GM18502 (cell line): ENCODE measurements around the gene NME2.
"Not testable (repeated sequence)": the region's sequence is repeated elsewhere in the genome, so short reads cannot be mapped to it uniquely, and the experiment has no call there.

Experiments used
- ATAC-seq: cut with Tn5 transposase; IDR thresholded peaks from one replicate; pipeline ENCODE4 v1.9.1; 2021; ENCODE audit warnings: mild to moderate bottlenecking; ENCODE audit not compliant: unreplicated experiment, poor library complexity

The NME2 gene

DNA sequence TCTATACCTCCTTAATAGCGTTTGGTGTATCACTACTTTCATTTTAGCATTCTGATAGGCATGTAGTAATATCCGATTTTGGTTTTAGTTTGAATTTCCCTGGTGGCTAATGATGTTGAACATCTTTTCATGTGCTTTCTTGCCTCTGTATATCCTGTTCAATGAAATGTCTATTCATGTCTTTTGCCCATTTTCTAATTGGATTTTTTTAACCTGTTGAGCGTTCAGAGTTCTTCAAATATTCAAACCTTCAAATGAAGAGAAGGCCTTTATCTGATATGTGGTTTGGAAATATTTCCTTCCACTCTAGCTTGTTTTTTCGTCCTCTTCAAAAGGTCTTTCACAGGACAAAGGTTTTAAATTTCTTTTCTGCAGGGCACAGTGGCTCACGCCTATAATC lies 15.3 kb upstream of the NME2 start:
- no peak for ATAC-seq

DNA sequence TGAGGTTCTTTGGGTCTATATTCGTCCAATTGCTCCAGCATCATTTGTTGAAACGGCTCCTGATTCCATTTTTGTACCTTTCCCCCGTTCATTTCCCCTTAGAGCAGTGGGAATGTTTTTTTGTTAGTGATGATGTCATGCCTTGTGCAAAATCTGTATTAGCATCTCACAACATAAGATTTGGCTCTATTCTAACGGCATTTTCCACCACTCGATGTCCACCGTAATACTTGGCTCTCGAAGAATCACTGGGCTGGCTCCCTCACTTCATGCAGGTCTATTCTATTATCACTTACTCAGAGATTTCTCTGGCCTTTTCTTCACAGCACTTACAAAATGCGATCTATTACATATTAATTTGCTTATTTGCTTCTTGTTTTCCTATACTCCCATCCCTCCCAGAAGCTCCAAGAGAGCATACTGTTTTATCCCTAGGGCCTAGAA lies 13.4 kb upstream of the NME2 start:
- no peak for ATAC-seq

DNA sequence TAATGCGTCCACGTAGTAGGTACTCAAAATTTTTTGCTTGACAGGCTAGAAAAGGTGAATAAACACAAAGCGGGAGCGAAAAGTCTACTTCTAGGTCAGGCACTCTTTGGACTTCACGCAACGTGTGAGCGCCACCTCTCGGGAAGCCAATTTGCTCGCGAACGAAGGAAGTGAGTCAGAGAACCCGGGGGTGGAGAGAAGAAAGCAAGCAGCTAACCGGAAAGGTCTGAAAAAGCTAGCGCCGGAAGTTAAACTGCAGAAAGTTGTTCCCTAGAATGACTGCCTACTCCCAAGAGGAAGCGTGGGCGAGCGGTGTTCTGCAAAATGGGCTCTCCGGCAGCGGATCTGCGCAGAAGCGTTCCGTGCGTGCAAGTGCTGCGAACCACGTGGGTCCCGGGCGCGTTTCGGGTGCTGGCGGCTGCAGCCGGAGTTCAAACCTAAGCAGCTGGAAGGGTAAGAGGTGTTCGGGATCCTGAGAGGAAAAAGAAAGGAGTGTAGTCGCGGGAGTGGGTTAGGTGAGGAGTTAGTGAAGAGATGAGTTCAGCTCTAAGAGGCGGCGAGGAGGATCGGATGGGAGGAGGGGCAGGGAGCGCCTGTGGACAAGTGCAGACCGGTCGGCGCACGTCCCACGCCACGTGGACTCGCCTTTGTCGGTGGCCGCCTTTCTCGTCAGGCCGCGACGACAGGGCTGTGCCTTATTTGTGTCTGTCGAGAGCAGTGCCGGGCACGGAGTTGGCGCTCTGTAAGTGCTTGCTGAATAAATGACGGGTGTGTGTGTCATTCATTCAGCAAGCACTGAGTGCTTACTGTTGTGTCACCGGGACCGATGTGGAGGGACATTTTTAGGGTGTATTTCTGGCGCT lies 12.8 kb upstream of the NME2 start, which contains the start of gene NME1:
TSS of gene NME1 (plus strand) at position 350 of the 863 bp plus-strand sequence. CDS start 2,096 bp downstream, outside the sequence.
- peak; percentile 90 for ATAC-seq

- no peak for ATAC-seq
These were observed 12.0 kb upstream of the NME2 start for GRCh38 chr17:51154176-51154575.

DNA sequence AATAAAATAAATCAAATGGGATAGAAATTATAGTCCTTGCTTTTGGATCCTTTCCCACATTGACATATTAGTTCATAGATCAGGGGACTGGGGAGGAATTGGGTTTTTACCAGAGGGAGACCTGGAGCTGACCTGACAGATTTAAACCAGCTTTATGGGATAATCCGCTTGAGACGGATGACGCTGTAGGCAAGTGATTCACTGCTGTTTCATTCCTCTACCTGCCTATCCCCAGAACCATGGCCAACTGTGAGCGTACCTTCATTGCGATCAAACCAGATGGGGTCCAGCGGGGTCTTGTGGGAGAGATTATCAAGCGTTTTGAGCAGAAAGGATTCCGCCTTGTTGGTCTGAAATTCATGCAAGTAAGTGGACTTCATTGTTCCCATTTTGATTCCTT lies 10.8 kb upstream of the NME2 start:
- ATAC-seq: no peak

GRCh38 chr17:51159604-51160003 lies 6.6 kb upstream of the NME2 start:
- ATAC-seq: no peak

- no peak for ATAC-seq
These were observed 4.7 kb upstream of the NME2 start for GRCh38 chr17:51161541-51161940.

DNA sequence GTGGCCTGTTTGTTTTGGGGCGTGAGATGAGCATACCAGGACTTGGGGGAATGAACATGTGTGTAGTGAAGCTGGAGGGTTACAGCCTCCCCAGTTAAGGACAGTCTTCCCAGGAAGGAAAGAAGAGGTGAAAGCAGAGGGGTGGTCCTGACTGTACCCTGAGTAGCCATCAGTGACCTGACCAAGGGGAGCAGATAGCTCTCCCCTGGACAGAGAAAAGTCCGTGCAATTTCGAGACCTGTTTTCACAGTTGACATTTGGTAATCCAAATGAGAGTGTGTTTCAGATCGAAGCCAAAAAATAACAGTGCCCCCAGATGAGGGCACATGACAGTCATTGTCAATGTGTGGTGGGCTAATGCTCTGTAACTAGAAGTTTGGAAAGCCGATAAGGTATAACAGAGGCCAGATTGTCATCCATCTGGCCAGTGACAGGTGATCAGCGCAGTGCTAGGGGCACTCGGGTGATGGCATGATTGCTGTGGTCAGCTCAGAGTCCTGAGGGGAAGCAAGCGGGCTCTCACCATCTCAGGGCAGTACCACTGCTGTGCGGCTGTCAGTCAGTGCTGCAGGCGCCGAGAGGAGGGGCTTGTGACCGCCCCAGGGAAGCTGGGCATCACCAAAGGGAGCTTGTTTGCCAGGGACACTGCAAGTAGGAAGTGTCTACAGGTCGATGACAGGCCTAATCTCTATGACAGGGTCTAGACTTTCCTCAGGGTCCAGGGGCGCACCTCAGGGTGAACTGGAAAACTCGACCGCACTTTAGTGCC lies 1.1 kb upstream of the NME2 start:
- ATAC-seq: no peak

DNA sequence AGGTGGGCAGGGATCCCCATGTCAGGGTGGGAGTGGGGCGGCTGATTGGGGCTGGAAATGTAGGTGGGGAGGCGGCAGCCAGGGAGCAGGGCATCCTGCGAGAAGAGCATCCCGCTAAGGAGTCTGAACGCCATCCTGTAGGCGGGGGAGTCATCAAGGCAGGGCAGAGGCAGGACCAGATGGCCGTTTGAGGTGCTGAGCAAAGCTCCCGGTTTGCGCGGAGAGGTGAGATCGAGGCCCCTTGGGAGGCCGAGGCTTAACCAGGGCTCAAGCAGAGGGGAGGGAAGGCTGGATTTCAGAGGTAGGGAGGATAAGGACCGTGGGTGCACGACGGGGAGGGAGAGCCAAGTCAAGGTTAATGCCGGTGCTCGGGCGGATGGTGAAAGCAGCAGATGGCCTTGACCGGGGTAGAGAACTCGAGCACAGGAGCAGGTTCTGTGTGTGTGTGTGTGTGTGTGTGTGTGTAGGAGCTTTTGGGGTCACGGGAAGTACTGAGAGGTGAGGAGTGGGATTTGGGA lies 472 bp upstream of the NME2 start:
- ATAC-seq: peak; percentile 28

DNA sequence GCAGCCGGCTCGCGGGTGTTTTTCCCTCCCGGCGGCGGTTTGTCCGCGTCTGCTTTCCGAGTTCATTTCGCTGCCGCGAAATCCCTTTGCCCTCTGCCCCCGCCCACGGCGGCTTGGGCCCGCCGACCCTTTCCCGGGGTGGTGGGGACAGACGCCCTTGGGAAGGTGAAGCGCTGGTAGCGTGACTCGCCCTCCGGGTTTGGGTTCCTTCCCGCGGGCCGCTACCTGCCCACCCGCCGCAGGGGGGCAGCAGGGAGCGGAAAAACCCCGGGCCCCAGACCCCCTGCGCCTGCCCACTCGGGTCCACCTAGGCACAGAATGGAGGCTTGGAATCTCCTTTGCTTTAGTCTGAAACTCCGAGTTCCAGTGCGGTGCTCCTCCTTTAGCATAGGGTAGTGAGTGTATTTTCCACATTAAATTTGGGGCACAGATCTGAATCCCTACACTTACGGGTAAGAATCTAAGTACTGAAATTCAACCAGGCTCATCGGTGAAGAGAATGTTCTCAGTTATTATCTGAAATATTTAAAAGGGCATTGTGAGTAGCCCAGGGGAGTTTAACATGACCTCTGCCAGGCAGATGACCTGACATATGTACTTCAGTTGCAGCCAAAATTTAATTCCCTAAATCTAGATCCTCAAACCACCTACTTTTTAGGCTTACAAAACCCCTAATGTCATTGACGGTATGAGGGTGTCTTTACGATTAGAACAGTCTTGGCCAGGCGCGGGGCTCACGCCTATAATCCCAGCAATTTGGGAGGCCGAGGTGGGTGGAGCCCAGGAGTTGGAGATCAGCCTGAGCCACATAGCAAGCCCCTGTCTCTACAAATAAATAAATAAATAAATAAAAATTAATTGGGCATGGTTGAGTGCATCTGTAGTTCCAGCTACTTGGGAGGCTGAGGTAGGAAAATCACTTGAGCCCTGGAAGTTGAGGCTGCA lies 1.0 kb downstream of the NME2 start:
- peak; percentile 57 for ATAC-seq

DNA sequence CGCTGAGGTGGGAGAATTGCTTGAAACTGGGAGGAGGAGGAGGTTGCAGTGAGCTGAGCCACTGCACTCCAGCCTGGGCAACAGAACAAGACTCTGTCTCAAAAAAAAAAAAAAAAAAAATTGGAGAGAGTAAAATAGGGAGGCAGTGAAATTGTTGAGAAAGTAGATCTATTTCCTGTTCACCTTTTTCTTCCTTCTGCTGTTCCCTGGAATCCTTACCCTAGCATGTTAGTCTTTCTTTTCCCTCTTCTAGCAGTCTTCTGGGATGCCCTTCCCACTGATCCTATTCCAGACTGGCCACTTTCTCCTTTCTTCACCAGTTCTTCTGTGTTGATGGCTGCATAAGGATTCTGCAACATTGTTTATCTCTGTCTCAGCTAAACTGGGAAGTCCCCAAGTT lies 3.1 kb downstream of the NME2 start:
- no peak for ATAC-seq

DNA sequence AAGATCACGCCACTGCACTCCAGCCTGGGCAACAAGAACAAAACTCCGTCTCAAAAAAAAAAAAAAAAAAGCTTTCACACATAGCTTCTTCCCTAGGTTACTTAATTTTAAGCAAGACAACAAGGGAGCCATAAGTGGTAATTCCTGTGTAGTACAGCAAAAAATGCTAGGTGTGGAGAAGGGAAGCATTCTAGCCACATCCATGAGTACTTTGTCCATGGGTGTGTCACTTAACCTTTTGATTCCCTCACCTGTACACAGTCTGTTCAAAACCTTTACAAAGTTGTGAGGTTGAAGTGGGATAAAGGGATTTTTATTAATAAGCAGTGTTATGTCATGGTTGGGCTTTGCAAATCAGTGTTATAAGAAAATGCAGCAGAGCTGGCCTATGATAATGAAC lies 4.5 kb downstream of the NME2 start:
- ATAC-seq: no peak

DNA sequence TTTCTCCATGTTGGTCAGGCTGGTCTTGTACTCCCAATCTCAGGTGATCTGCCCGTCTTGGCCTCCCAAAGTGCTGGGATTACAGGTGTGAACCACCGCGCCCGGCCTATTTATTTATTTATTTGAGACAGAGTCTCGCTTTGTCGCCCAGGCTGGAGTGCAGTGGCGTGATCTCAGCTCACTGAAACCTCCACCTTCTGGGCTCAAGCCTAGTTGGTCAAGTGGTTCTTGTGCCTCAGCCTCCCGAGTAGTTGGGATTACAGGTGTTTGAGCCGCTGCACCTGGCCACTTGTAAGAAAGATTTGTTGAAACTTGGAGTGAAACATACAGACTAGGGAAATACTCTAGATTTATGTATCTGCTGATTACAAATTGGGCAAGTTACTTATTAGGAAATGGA lies 5.8 kb downstream of the NME2 start:
- not testable (repeated sequence) for ATAC-seq

- ATAC-seq: no peak
These were observed 14.3 kb downstream of the NME2 start for GRCh38 chr17:51180486-51180885.

DNA sequence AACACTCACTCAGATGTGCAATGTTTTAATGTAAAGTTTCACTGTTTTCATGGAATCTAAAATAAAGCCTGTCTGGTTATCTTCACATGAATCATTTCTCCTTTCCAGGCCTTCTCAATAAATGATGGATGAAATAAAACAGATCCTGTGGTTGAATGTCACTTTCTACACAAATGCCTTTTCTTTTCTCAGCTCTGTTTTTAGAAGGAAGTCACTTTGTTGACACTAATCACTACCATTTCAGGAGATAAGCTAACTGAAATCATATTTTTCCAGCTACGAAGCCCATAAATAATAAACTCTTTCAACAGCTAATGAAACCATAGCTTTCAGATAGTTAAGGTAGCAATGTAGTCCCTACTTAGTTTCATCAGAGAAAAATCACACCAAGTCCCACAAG lies 17.9 kb downstream of the NME2 start:
- no peak for ATAC-seq

- no peak for ATAC-seq
These were observed 19.6 kb downstream of the NME2 start for GRCh38 chr17:51185763-51186332.

DNA sequence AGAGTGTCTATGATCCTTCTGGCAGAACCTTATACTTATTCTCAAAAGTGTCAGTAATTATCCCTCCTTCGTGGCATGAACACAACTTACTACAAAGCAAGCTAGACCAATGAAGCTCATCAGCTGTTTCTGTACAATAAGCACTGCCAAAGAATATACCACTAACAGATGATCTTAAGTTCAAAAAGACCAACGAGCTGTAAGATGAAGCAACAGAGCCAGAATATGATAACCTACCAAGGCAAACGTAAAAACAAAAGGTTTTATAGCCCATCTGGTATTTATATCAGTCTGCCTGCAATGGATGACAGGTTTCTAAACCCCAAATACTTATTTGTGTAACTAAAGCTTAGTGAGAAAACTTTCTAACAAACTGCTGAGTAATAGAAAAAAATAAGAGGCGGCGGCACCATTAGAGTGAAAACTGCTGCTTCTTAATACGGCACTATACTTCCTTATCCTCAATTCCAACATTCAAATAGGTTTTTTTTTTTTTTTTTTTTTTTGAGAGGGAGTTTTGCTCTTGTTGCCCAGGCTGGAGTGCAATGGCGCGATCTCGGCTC lies 22.1 kb downstream of the NME2 start:
- no peak for ATAC-seq

DNA sequence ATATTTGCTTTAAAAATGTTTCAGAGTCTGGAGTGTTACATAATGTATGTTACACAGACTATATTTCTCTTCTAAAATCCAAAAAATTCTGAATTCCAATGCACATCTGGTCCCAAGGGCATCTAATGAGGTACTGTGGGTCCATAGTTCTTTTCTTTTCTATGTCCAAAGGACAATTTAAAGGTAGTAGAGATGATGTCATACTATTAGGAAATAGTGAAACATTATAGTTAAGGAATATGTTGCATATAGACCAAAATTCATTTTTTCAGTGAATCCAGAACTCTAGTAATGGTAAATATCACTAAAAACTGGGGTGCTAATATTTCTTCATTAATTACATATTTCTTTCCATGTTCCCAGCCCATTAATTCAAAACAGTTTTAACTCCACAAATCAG lies 23.0 kb downstream of the NME2 start:
- no peak for ATAC-seq

DNA sequence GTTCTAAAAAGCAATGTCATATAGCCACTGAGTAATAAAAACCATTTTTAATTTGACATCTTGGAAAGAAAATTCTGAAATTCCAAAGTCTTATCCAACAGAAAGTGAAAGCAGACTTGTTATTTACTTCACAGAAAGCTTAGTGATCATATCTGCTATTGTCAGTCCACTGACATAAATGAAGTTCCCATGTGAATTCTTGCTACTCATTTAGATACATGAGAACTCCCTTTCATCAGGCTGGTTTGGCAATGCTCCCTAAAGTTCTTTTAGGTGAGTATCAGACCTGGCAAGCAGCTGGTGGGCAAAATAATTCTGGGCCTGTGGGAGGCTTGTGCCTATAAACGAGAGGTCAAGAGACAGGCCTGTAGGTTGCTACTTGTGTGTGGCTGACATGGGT lies 23.4 kb downstream of the NME2 start:
- ATAC-seq: no peak
